Suppressor macrophage treated with lipopolysaccharide for 1 hour (primary cell): ENCODE measurements around the gene DDC.

Experiments used
- DNase-seq, 3 donors: peaks; one replicate each; pipeline ENCODE4 v3.0.0-alpha.2; 2020 to 2022

Gene DDC, protein sequence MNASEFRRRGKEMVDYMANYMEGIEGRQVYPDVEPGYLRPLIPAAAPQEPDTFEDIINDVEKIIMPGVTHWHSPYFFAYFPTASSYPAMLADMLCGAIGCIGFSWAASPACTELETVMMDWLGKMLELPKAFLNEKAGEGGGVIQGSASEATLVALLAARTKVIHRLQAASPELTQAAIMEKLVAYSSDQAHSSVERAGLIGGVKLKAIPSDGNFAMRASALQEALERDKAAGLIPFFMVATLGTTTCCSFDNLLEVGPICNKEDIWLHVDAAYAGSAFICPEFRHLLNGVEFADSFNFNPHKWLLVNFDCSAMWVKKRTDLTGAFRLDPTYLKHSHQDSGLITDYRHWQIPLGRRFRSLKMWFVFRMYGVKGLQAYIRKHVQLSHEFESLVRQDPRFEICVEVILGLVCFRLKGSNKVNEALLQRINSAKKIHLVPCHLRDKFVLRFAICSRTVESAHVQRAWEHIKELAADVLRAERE

DNA sequence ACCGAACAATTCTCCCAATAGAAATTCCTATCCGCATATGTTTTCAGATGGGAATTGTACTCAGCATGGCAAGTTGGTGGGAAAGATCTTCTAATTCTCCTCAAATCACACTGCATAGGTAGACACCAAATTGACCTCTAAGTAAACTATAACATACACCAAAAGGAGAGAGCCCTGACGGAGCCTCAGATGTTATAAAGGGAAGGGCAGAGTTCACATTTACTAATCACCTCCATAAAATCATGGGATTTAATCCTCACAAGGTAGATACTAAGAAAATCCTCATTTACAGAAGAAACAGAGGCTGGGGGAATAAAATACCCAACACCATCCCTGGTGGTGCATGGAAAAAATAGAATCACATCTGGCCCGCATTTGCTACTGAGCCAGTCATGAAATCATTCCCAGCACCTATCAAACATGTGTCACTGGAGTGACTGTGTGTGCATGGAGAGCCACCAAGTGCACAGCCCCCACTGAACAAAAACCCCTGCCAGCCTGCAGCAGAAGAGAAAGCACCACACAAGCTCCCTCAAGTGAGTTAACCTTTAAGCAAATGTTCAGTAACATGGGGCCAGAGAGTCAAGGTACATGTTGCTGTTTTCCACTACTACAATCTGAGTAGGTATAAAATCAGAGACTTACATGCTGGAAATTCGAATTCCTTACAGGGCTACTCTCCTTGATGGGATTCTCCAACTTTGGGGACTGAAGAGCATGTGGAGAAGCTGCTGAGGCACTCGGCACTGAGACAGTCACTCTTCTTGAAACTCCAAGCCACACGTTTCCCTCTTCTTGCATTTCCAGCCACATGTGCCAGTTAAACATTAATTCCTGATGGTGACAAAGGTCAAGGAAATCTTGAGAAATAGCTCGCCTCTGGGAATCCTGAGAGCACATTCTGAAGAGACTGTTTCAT lies at the start of gene DDC:
Gene DDC, minus strand, starts transcription at position 766 of the 919 bp plus-strand sequence. CDS start 21,320 bp downstream, outside the sequence.
- no peak for DNase-seq

DNA sequence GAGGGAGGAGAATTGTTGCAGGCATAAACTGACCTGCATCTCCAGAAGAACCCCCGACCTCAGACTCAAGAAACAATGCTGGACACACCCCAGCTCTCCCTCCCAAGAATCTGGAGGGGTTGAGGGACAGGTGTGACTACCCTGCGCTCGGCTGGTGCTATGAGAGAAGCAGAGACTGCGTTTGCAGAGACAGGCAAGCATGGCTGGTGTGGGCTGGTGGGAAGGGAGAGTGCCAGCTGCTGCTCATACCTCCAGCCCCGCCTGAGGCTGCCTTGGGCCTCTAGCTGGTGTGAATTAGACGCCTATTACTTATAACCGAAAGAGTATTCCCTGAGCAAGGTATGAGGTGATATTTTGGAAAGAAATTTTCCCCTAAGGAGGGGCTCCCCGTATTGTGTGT lies 48.3 kb upstream of the DDC start:
- no peak for DNase-seq

DNA sequence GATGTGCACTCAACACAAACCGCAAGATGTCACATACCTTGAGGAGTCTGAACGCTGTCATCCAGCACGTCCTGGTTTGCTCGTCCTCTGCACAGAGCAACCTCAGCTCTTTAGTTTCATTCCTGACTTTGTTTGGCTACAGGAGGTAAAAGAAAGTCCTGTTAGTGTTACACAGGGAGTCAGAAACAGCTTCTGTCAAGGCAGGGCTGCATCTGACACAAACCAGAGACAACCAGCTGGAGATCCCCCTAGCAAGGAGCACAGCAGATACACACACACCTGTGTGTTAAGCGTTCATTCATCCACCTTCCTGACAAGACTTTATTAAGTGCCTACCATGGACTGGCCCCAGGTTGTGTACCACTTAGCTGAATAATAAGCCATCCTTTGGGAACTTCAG lies 47.5 kb upstream of the DDC start:
- DNase-seq = no peak

DNA sequence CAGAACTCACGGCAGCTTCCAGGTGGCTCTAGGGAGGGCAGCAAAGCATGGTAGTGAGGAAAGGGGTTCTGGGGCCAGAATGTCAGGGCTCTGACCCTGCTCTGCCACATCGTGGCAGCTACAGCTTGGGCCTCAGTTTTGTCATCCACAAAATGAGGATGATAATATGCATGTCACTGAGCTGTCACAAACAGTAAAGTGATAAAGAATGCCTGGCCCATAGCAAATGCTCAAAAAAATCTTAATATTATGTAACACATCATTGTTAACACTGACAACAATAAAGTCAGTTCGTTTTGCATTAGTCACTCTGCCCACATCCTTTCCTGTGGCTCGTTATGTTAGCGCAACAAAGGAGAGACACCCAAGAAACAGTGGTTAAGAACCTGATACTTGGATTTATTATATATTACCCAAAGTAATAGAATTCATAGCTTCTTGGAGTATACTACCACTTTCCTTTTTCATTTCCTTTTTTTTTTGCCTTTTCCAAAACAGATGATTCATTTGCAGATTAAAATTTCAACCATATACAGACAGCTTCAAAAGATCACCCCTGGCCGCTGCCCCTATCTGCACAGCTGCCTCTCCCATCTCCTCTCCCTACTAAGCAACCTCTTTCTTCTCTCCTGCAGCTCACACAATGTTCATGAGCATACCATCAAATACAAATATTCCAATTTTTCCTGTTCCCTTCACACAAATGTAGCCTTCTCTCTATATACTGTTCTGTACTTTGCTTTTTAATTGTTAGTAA lies 45.5 kb upstream of the DDC start:
- peak; percentile 33 to 62 (median 61) for DNase-seq

DNA sequence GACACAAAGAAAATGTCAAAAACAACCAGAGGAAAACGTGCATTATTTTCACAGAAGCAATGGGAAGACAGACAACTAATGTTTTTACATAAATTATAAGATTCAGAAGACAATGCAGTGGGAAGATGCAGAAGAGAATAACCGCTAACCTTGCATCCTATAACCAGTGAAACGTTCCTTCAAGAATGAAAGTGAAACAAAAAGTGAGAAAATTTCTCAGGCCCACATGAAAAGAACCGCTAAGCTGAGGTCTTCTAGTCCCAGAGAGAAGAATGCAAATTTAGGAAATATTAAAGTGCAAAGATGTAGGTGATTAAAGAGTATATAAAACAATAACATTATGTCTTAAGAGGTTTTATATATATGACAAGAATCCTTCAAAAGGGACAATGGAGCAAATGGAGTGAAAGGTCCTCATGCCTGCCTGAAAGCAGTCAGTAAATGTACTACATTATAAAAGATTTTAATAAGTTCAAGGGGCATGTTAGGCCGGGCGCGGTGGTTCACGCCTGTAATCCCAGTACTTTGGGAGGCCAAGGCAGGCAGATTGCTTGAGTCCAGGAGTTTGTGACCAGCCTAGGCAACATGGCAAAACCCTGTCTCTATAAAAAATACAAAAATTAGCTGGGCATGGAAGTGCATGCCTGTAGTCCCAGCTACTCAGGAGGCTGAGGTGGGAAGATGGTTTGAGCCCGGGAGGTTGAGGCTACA lies 43.1 kb upstream of the DDC start:
- DNase-seq = no peak

DNA sequence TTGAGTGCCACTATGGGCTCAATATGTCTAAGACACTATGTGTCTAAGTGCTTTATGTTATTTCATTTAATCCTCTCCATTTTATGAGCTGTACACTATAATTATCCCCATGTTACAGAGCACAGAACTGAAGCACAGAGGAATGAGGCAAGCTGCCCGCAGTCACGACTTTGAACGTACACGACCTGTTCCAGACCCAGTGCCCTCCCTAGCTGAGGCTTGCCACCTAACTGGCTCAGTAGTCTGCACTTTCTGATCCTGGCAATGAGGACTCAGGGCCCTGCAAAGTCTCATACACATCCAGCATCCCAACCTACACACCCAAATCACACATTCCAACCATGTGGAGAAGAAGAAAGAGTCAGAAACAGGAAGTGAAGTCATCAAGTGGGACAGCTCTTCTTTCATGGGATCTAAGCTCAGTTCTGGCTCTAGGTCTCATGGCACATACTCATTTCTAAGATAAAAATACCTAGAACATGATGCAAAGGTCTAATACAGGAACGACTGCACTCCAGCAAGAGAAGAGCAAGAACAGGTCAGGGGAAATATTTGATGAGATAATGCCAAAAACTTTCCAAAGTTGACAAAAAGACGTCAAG lies 42.4 kb upstream of the DDC start:
- DNase-seq = no peak

DNA sequence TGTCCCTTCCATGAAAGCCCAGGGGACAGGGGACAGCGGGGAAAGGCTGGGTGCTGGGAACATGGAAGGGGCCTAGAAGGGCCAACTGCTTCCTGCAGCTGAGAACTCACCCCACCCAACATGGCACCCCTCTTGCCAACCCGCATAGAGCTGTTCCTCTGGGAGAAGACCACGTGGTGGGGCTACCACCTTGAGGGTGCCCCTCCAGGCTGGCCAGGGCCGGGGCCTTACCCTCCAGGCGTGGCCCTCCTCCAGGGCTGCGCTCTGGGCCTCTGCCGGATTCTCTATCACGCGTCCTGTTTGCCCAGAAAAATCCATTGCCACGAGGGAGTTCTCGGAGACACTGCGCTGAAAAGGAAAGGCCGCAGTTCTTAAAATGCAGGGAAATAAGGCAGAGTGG lies 39.9 kb upstream of the DDC start:
- no peak for DNase-seq

DNA sequence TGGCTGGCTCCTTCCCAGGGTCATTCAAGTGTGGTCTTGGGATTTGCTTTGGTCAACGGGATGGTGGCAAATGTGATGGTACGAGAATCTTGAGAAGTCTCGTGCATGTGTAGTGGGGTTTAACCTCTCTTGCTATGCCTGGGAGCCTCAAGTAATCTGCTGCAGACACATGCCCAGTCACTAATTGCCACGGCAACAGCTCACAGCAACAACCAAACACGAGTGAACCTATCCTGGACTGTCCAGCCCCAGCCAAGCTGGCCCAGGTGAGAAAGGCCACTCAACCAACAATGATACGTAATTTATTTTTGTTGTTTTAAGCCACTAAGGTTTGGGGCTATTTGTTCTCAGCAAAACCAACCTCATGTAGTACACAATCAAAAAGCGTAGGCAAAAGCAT lies 38.1 kb upstream of the DDC start:
- no peak for DNase-seq

DNA sequence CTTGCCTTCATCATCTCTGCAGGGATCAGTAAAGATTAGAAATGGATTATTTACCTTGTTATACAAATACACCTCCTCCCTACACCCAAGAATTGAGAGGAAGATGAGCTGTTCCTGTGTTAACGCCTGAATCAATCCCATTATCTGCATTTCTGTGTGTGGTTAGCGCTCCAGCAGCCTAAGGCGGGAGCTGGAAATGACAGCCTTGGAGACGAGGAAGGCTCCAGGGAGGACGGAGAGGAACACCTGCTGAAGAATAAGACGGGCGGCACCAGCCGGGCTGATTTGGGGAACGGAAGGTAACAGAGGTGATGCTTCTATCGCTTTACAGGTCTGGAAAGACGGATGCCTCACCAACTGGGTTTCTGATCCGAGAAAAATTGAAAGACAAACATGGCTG lies 34.2 kb upstream of the DDC start:
- DNase-seq = no peak

DNA sequence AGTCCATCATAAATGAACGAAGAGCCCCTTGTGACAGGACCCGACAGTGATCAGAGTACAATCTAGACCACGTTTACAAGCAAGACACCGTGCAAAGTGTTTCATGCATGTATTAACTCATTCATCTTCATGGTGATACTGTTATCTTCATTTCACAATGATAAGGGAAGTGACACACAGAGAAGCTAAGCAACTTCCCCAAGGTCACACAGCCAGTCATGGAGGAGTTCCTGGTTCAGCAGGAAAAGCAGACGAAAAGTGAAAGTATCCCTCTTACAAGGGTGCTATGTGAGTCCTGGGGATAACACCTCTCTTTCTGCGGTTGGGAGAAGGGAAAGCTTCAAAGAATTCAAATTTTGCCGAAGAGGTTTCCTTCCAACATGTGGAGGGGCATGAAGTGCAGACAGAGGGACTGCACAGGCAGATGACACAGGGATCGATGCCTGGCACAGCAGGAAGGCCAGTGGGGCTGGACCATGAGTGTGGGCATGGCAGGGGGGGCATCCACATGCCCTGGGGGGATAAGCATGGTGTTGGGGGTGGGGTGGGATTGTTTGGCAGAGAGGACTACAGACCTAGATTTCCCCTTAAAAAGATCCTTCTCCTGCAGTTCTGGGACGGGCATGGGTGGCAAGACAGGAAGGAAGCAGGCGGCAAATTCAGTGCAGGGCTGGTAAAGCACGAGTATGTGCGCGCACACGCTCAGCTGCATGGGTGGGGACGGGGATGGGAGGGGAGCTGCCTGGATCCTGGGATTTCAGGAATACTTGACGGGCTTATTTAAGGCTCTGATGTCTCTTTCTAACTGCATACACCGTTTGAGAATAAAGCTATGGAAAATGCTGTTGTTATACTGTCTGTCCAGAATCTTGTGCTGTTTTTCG lies 33.5 kb upstream of the DDC start:
- peak; percentile 10 to 37 (median 35) for DNase-seq

DNA sequence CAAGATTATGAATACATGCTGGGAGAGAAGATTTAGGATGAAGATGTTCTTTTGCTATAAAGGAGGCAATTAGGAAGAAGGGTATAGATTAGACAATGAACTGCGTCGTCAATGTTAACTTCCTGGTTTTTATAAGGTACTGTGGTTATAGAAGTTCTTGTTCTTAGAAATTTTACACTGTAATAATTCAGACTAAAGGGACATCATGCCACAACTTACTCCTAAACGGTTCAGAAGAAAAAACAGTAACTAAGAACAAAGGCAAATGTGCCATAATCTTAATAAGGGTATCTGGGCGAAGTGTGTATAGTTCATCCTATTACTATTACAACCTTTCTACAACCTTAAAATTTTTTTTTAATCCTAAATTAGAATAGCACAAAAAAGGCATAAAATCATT lies 31.3 kb upstream of the DDC start:
- DNase-seq = no peak

DNA sequence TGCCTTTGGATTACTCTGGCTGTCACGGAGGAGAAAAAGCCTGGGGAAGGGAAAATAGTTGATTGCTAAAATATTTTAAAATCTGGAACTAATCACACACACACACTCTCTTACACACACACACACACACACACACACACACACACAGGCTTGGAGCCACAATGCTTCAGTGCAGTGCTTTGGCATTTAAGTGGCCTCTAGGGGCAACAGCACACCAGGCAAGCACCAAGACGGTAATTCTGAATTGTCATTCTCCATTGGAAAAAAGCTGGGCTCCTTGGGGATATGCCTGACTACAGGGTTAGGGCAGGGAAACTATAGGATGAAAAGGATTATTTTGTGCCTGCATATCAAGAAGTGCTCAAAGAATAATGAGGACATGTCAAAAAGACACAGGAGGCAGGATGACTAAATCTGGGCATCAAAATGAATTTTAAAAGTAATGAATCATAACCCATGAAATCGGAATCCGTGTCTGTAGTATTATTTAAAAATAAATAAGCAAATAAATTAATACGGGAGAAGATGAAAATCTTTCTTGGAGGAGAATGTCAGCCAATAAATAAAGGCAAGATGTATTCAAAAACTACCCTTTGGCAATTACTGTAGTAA lies 30.4 kb upstream of the DDC start:
- DNase-seq = peak in 1 of 3 donors; percentile 10

DNA sequence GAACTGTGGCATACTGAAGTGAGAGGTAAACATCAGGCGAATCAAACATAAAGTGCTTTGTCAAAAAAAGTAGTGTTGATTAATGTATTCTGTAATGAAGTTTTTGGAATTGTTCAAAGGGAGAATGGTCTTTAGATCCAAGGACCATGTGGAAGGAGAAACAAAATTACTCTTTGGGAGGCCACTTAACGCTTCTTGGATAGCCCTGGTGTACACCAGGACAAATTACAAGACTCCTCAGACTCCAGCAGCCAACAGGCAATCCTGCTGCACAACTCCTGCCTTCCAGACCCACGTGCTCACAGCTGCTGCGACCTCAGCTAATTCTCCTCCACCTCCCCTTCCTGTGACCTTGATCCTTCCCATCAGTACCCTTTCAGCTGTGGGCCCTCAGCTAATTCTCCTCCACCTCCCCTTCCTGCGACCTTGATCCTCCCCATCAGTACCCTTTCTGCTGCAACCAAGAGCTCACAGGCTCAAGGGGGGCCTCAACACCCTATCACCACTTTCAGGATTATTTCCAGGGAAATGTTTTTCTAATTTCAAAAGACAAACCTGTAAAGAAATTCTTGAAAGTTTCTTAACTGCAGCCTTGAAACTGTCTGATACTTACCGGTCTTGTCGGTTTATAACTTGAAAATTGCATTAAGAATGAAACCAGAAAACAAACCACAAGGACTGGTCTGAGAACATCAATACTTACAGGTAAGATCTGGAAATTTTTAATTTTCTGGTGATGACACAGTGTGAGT lies 29.7 kb upstream of the DDC start:
- DNase-seq = no peak

DNA sequence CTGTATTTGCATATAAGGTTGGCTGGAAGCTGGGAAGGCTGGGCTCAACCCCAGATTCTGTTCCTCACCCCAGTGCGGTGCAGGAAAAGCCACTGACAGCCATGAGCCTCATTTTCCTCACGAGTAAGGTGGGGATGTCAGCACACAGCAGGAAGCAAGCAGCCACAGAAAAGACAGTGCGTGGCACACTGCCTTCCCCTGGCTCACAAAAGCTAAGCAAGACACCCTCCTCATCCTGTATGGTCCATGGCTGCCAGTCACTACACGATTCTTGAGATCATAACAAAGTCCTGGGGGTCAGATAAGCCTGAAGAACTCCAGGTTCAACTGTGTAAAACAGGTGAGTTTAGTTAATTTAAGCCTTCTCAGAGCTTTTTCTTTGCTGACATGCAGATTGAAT lies 28.9 kb upstream of the DDC start:
- no peak for DNase-seq

DNA sequence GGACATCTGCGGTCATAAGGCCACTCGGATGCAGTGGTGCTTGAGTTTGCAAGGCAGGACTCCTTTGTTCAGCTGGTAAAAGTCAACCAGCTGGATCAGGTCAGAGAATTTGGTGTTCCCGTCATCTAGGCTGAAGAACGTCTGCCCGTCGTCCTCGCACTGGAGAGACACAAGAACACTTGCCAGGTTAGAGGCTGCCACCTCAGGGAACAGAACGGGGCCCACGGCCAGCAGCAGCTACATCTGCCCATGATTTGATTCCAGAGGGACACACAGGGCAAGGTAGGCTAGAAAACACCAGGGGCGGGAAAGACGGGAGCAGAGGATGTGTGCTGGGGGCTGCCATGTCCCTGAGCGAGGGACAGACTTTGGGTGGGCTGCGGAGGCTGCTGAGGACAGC lies 27.7 kb upstream of the DDC start:
- DNase-seq = no peak

DNA sequence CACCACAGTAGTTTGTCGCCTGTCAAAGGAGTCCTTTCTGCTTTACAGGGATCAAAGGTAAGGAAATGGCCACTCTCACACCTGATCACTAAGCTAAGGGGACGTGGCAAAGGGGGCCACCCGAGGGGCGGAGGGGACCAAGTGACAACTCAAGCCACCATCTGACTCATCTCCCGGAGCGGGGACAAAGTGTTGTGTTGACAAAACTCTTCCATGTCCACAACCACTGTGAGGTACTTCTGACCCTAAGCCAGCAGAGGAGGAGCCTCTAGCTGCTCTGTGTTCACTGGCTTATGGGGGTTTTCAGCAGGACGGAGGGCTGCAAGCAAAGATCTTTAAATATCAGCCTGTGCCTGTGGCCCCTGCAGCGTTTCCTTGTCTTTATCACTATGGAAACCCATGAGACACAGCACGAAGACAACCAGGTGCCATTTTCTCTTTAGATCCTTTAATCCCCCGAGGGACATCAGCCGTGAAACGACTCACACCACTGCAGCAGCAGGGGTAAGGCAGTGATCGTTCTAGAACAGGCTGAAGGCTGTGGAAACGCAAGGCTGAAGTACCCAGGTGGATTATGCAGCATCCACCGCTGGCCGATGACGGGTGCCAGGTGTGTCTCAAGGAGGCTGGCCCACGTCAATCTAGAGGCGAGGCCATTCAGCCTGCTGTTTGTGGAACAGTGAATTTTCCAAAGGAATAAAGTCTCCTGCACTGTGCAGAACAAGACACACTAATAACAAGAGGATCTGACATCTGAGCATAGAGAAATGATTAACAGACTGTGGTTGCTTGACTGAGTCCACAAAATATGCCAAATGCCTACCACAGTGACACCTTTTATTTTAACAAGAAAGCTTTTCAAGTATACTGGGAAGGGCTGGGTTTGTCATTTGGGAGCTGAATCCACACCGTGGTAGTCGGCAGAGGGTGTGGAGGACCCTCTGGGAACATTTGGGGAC lies 26.6 kb upstream of the DDC start:
- no peak for DNase-seq

DNA sequence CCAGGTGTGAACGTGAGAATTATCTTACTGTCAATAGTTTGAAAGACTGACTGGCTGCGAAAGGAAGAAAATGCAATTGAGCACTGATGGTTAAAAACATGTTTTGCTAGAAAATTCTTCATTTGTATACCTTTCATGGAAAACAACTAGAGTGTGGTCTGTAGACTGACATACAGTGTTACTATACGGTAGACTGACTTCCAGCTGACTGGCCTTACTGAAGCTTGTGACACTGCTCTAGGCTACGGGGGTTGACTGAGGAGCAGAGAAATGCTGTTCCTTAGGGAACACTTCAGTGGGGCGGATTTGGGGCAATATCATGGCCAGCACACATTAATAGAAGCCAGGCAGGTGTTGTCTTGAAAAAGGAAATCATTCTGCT lies 25.9 kb upstream of the DDC start:
- DNase-seq = no peak

DNA sequence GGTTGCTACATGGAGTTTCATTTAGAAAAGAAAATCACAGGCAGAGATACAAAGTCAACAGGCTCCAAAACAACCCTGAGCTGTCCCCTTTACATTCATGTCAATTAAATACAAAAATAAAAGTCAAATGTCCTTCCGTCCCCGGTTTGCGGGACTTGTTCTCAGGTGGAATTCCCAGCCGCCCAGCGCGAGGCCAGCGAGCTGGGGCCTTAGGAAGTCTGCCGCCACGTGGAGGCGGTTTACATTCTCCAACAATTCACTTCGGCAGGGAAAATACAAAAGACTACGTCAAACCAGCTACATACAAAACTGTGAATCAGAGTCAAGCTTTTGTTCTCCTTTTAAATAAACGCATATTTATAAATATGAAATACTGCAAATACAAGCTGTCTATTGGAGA lies 25.3 kb upstream of the DDC start:
- no peak for DNase-seq

DNA sequence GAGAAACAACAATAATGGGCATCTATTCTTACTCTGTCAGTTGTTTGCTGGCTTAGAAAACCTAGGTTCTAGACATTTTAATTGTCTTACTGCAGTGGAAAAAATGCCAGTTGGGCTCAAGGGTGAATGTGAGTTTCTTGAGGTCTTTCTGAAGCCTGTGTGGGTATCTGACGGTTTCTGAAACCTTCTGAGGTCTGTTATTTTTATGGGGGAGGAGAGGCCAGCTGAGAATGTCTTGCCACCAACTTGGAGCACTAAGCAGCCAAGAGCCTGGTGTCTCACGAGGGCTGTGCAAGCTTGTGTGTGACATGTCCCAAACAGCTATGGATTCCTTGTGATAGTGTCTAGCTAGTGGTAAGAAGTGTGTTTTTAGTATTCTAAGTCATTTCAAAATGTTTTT lies 24.2 kb upstream of the DDC start:
- DNase-seq = no peak
